Hepatocyte (in vitro differentiated cells): ENCODE results near the gene CCDC40. TPM values are rescaled to one million over a fixed set of nuclear protein-coding genes. Genes with fewer than 3 reads are reported as not detected.

ENCODE experiments used
- DNase-seq: peaks from one replicate; pipeline ENCODE4 v3.0.0-alpha.2; 2016; ENCODE audit warnings: low spot score
- H2AFZ ChIP-seq: fragments of 200-600 bp; sonication (generic); 2 replicates; pipeline ENCODE4 v1.6.0; 2016; ENCODE audit warnings: antibody characterized with exemption, mild to moderate bottlenecking
- H3K27ac ChIP-seq: fragments of 200-600 bp; sonication (generic); 2 replicates; pipeline ENCODE4 v1.5.1; 2016; ENCODE audit warnings: mild to moderate bottlenecking
- H3K27me3 ChIP-seq: fragments of 200-600 bp; sonication (generic); 2 replicates; pipeline ENCODE4 v1.6.1; 2016
- H3K36me3 ChIP-seq: fragments of 200-600 bp; sonication (generic); replicated peaks from 2 replicates; pipeline ENCODE4 v1.5.1; 2016; ENCODE audit warnings: low read depth; ENCODE audit not compliant: insufficient read depth
- H3K4me1 ChIP-seq: fragments of 200-600 bp; sonication (generic); 2 replicates; pipeline ENCODE4 v1.5.1; 2016; ENCODE audit warnings: mild to moderate bottlenecking, moderate library complexity; ENCODE audit not compliant: insufficient read depth
- H3K4me2 ChIP-seq: fragments of 200-600 bp; sonication (generic); 2 replicates; pipeline ENCODE4 v1.6.0; 2016
- H3K4me3 ChIP-seq: fragments of 200-600 bp; sonication (generic); 2 replicates; pipeline ENCODE4 v1.5.1; 2016; ENCODE audit warnings: mild to moderate bottlenecking
- H3K79me2 ChIP-seq: fragments of 200-600 bp; sonication (generic); 2 replicates; pipeline ENCODE4 v1.6.0; 2017; ENCODE audit warnings: mild to moderate bottlenecking
- H3K9me2 ChIP-seq: fragments of 200-600 bp; sonication (generic); replicated peaks from 2 replicates; pipeline ENCODE4 v1.6.0; 2017; ENCODE audit warnings: mild to moderate bottlenecking; ENCODE audit not compliant: insufficient read depth
- H3K9me3 ChIP-seq: fragments of 200-600 bp; sonication (generic); 2 replicates; pipeline ENCODE4 v1.5.1; 2016; ENCODE audit warnings: low read depth, mild to moderate bottlenecking
- H4K20me1 ChIP-seq: fragments of 200-600 bp; sonication (generic); 2 replicates; pipeline ENCODE4 v1.6.0; 2016; ENCODE audit warnings: mild to moderate bottlenecking; ENCODE audit not compliant: insufficient read depth, poor library complexity, severe bottlenecking
- CTCF ChIP-seq: fragments of 200-600 bp; sonication (generic); IDR thresholded peaks from 2 replicates; pipeline ENCODE4 v1.5.1; 2016; ENCODE audit warnings: antibody characterized with exemption, mild to moderate bottlenecking; ENCODE audit not compliant: poor library complexity
- EZH2 ChIP-seq: fragments of 200-600 bp; sonication (generic); IDR thresholded peaks from 2 replicates; pipeline ENCODE4 v1.6.1; 2016; ENCODE audit warnings: antibody characterized with exemption, mild to moderate bottlenecking, borderline replicate concordance
- EZH2phosphoT487 ChIP-seq: fragments of 200-600 bp; sonication (generic); IDR thresholded peaks from one replicate; pipeline ENCODE4 v1.6.1; 2018; ENCODE audit warnings: antibody characterized with exemption, mild to moderate bottlenecking, low read depth, moderate library complexity; ENCODE audit not compliant: unreplicated experiment, severe bottlenecking
- WGBS: methylation state at CpG from one replicate; pipeline ENCODE4 v1.1.6; 2016; ENCODE audit warnings: low lambda C conversion rate; ENCODE audit errors: missing lambda C conversion rate; 5-methylcytosine and 5-hydroxymethylcytosine counted together
- polyA plus RNA-seq: library from polyadenylated mRNA; unstranded; fragments of >200 nt; fragmentation: Nextera tagmentation; extraction: Ambion mirVana; gene quantifications from 2 replicates; pipeline ENCODE4 v1.2.1, GENCODE V29; 2016
- total RNA-seq: library from RNA; depleted of rRNA; stranded (reverse); fragments of >200 nt; gene quantifications from 2 replicates; pipeline ENCODE4 v1.2.3, GENCODE V29; 2014

The CCDC40 gene
- total and polyA plus RNA-seq, 2 experiments from 2014 or later = 2.2 to 4.7 TPM

DNA sequence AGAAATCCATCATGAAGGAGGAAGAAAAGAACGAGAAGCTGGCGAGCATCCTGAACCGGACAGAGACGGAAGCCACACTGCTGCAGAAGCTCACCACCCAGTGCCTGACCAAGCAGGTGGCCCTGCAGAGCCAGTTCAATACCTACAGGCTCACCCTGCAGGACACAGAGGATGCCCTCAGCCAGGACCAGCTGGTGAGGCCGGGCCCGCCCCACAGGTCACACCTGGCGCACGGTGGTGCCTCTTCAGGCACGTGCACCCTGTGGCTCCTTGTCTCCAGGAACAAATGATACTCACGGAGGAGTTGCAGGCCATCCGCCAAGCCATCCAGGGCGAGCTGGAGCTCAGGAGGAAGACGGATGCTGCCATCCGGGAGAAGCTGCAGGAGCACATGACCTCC, 45.2 kb downstream of the CCDC40 start:
- no peak overlapping the region for H2AFZ ChIP-seq
- H3K27me3 ChIP-seq = no peaks in the 10 kb centered on the region
- H3K4me1 ChIP-seq = no peaks in the 10 kb centered on the region
- H4K20me1 ChIP-seq = no peaks in the 10 kb centered on the region
- H3K4me3 ChIP-seq = no peak overlapping the region
- no peaks in the 10 kb centered on the region for H3K9me3 ChIP-seq
- DNase-seq = no peak
- H3K36me3 ChIP-seq = no peaks in the 10 kb centered on the region
- no peaks in the 10 kb centered on the region for H3K9me2 ChIP-seq
- WGBS = 96% methylated on average over 14 of the region's 14 CpGs
- no peaks in the 10 kb centered on the region for H3K79me2 ChIP-seq
- TF ChIP-seq CTCF (no peak), EZH2phosphoT487 (no peak), EZH2 (no peak)
- no peak overlapping the region for H3K27ac ChIP-seq
- no peak overlapping the region for H3K4me2 ChIP-seq

- no peak overlapping the region for H3K27ac ChIP-seq
- H4K20me1 ChIP-seq = no peaks in the 10 kb centered on the region
- no peak overlapping the region for H2AFZ ChIP-seq
- H3K4me1 ChIP-seq = no peaks in the 10 kb centered on the region
- no peaks in the 10 kb centered on the region for H3K9me3 ChIP-seq
- no peaks in the 10 kb centered on the region for H3K79me2 ChIP-seq
- H3K27me3 ChIP-seq = no peaks in the 10 kb centered on the region
- H3K9me2 ChIP-seq = no peaks in the 10 kb centered on the region
- H3K4me2 ChIP-seq = peak overlapping the region; percentile 51
- no peaks in the 10 kb centered on the region for H3K36me3 ChIP-seq
- no peak overlapping the region for H3K4me3 ChIP-seq
- TF ChIP-seq CTCF (peak; percentile 81), EZH2phosphoT487 (no peak)
- WGBS = 38% methylated on average over 20 of the region's 20 CpGs
- DNase-seq = peak; percentile 86
Measured at GRCh38 chr17:80082403-80083135, 46.1 kb downstream of the CCDC40 start.

DNA sequence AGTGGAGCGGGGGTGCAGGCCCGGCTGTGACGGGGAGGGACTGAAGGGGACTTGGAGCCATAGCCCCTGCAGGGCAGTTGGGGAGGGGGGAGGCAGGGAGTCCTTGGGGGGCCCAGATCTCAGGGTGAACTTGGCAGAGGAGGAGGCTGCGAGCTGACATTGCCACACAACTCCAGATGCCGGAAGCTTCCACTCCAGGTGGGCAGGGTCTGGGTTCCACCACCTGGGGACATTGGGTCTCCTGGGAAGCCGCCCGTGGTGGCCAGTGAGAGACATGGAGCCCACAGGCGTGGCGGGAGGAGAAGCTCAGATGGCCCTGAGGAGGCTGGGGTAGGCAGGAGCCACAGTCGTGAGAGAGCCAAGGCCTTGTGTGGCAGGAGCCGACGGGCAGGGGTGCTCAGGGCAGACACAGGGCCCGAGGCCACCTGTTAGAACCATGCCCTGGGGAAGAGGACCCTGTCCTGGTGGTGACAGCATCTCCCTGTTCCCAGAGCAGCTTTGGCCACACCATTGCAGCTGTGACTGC, 46.8 kb downstream of the CCDC40 start:
- H2AFZ ChIP-seq = no peak overlapping the region

More for the DNA sequence above, 46.8 kb downstream of the CCDC40 start:
- Histone ChIP-seq H3K27ac (no peak overlapping the region), H4K20me1 (no peaks in the 10 kb centered on the region), H3K9me2 (no peaks in the 10 kb centered on the region), H3K4me1 (no peaks in the 10 kb centered on the region), H3K4me3 (no peak overlapping the region), H3K79me2 (no peaks in the 10 kb centered on the region), H3K9me3 (no peaks in the 10 kb centered on the region), H3K4me2 (peak overlapping the region; percentile 51), H3K27me3 (no peaks in the 10 kb centered on the region), H3K36me3 (no peaks in the 10 kb centered on the region)
- 86% methylated on average over 12 of the region's 13 CpGs for WGBS
- TF ChIP-seq CTCF = no peak
- TF ChIP-seq EZH2 = no peak
- no peak for TF ChIP-seq EZH2phosphoT487
- no peak for DNase-seq
